Stromal cell of bone marrow (primary cell): ENCODE data around the gene CDK13.

Experiments used
- DNase-seq: peaks from one replicate; pipeline ENCODE4 v3.0.0-alpha.2; 2012; ENCODE audit warnings: low read depth

CDK13 gene

DNA sequence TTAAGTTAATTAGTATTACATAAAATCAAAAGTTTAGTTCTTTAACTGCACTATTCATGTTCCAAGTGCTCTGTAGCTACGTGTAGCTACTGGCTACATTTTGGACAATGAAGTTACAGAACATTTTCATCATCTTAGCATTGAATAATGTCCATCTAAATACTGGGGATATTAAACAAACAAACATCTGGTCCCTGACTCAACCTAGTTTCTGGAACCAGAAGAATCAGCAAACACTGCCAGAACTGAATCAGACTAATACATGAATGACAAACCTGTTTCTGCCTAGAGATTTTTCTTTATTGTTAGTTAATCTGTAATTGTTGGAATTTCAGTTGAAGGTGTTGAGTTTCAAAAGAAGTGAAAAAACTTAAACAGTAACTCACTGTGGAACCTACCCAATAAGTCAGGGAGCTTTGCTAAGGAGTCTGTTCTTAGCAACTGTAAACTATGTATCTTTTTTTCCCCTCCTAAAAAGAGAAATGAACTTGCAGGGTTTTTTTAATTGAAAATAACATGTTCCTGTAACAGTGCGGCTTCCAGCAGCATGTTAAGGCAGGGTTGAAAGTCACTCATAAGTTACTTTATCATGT is 58.3 kb downstream of the CDK13 start:
- DNase-seq: peak; percentile 72

DNA sequence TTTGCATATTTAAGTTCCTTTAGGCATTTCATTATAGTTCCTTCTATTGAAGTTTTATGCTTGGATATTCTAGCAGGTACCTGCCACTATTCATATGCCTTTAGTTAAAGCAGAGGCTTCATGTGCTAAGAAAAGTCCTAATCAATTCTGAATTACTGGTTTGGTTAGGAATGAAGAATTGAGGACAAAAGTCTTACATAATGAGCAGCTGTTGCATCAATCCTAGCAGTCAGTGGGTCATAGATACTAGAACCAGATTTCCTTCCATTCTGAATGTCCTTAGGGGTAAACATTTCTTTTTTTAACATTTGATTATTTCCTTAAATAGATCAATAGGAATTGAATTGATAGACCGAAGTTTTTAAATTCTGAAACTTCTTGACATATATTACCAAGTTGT is 59.2 kb downstream of the CDK13 start:
- DNase-seq: no peak

- DNase-seq: no peak
Observed at GRCh38 chr7:40014376-40014775, 64.3 kb downstream of the CDK13 start.

- peak; percentile 13 for DNase-seq
Observed at GRCh38 chr7:40015790-40016296, 65.8 kb downstream of the CDK13 start.

- DNase-seq: no peak
Observed at GRCh38 chr7:40019558-40019957, 69.5 kb downstream of the CDK13 start.

GRCh38 chr7:40024048-40024447 is 74.0 kb downstream of the CDK13 start:
- no peak for DNase-seq

- DNase-seq: no peak
Observed at GRCh38 chr7:40024841-40025240, 74.8 kb downstream of the CDK13 start.

- no peak for DNase-seq
Observed at GRCh38 chr7:40027545-40027944, 77.5 kb downstream of the CDK13 start.

GRCh38 chr7:40033826-40034225 is 83.8 kb downstream of the CDK13 start:
- no peak for DNase-seq

DNA sequence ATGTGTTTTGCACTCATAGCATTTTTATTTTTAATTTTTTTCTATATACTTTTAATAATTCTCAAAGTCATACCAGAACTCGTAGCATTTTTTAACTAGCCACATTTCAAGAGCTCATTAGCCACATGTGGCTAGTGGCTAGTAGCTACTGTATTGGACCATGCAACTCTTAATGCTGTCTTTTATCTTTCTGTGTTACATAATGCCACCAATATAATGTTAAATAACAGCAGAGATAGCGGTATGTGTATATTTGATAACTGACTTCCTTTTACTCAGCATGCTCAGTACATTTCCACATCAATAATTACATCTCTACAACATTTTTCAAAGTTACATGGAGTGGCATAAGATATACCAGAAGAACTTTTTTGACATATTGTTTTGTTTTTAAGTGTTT is 91.4 kb downstream of the CDK13 start:
- no peak for DNase-seq

GRCh38 chr7:40043164-40043563 is 93.1 kb downstream of the CDK13 start:
- DNase-seq: no peak

- no peak for DNase-seq
Observed at GRCh38 chr7:40047661-40048060, 97.6 kb downstream of the CDK13 start.

GRCh38 chr7:40057292-40057691 is 107.2 kb downstream of the CDK13 start:
- DNase-seq: peak; percentile 13

GRCh38 chr7:40058026-40058425 is 108.0 kb downstream of the CDK13 start:
- DNase-seq: no peak

DNA sequence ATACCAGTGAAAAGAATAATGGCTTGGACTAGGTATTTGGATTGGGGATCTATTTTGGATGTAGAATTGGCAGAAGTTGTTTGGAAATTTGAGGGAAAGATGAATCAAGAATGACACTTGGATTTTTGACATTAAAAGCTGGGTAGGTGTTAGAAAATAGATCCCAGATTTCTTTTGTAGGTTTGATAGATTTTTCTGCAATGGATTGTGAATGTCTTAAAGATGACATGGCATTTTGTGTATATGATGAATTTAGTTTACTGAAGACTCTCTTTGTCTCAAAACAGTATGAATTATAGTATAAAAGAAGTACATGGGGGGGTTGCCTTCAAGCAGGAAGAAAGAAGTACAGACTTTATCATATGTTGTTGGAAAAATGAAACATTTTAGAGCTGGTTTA is 108.6 kb downstream of the CDK13 start:
- DNase-seq: no peak

- DNase-seq: no peak
Observed at GRCh38 chr7:40059057-40059456, 109.0 kb downstream of the CDK13 start.

GRCh38 chr7:40072268-40072667 is 122.2 kb downstream of the CDK13 start:
- DNase-seq: no peak

DNA sequence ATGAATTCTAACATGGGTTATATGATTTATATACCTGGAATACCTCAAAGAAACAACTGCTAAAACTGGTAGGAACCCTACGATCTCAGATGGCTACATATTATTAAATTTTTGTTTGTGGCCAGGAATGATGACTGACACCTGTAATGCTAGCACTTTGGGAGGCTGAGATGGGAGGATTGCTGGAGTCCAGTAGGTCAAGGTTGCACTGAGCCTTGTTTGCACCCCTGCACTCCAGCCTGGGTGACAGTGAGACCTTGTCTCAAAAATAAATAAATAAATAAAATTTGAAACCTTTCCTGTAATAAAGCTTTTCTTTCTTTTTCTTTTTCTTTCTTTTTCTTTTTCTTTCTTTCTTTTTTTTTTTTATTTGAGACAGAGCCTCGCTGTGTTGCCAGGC is 123.2 kb downstream of the CDK13 start:
- no peak for DNase-seq

- no peak for DNase-seq
Observed at GRCh38 chr7:40077849-40078248, 127.8 kb downstream of the CDK13 start.

DNA sequence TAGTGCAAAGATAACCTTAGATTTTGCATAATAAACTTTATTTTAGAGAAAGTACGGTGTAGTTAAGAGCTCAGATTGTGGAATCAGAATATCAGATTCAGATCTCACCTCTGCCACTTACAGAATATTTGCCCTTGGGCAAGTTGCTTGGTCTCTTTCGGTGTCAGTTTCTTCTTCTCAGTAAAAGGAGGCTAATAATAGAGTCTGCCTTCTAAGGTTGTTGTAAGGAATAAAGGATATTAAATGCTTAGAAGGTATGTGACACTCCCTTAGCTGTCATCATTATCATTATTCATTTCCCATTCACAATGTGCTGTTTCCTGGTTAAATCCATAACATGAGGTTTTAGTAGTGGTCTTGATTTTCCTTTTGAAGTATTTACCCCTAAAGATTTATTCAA is 142.1 kb downstream of the CDK13 start:
- no peak for DNase-seq

GRCh38 chr7:40093631-40094350 is 143.7 kb downstream of the CDK13 start:
- DNase-seq: no peak

- no peak for DNase-seq
Observed at GRCh38 chr7:40095230-40095629, 145.2 kb downstream of the CDK13 start.

- DNase-seq: no peak
Observed at GRCh38 chr7:40095695-40096327, 145.8 kb downstream of the CDK13 start.
